ENCODE measurements around the gene ACYP2.

ACYP2 gene

GRCh38 chr2:54233832-54234649 is 118.6 kb downstream of the ACYP2 start:
- no peak overlapping the region for H3K4me3 ChIP-seq (ENCODE audit: low read depth, low read length)
- H3K4me1 ChIP-seq (ENCODE audit: control insufficient read depth, insufficient read depth, low read length): no peaks in the 10 kb centered on the region
- no peak overlapping the region for H3K27ac ChIP-seq (ENCODE audit: extremely low read depth, low read depth, low read length)
- POLR2A ChIA-PET: no interaction called here
- TF ChIP-seq ZNF292 (tag by site-specific recombination; IDR thresholded peaks at IDR 0.05; ENCODE audit: borderline replicate concordance, low read depth): no peak
- no peaks in the 10 kb centered on the region for H3K36me3 ChIP-seq (ENCODE audit: control insufficient read depth in 2 of 2, insufficient read depth in 1 of 2, low read length in 2 of 2)
- CTCF ChIA-PET: no interaction called here
- no peaks in the 10 kb centered on the region for H3K9me3 ChIP-seq (ENCODE audit: control insufficient read depth, insufficient read depth, low read depth, low read length)

GRCh38 chr2:54237428-54237827 is 122.0 kb downstream of the ACYP2 start:
- Histone ChIP-seq H3K36me3 (ENCODE audit: control insufficient read depth in 2 of 2, insufficient read depth in 1 of 2, low read length in 2 of 2) (no peaks in the 10 kb centered on the region), H3K9me3 (ENCODE audit: control insufficient read depth, insufficient read depth, low read depth, low read length) (no peaks in the 10 kb centered on the region), H3K27ac (ENCODE audit: extremely low read depth, low read depth, low read length) (no peak overlapping the region), H3K4me3 (ENCODE audit: low read depth, low read length) (no peak overlapping the region), H3K4me1 (ENCODE audit: control insufficient read depth, insufficient read depth, low read length) (no peaks in the 10 kb centered on the region)
- POLR2A ChIA-PET: no interaction called here
- CTCF ChIA-PET: interaction anchor here (0.6 to 1.1 kb wide), 3 partner anchors 31 to 271 kb away, joined by 3 to 4 read pairs (median 4); no protein-coding TSS in a partner anchor
- TF ChIP-seq ZNF692 (tag by site-specific recombination; IDR thresholded peaks at IDR 0.05) (no peak), ZBTB7A (tag by site-specific recombination; IDR thresholded peaks at IDR 0.05; ENCODE audit: low read depth) (no peak), KLF8 (tag by site-specific recombination; IDR thresholded peaks at IDR 0.05) (no peak), ZNF548 (tag by site-specific recombination; IDR thresholded peaks at IDR 0.05) (no peak), GLI2 (tag by site-specific recombination; IDR thresholded peaks at IDR 0.05; ENCODE audit: borderline replicate concordance, low read depth) (no peak), ZNF416 (tag by site-specific recombination; IDR thresholded peaks at IDR 0.05) (no peak), REST (tag by site-specific recombination; IDR thresholded peaks at IDR 0.05) (no peak), ZNF341 (tag by site-specific recombination; IDR thresholded peaks at IDR 0.05; ENCODE audit: low read depth) (no peak), PBX3 (CRISPR knock-in tag; IDR thresholded peaks at IDR 0.05) (no peak), SP3 (tag by site-specific recombination; IDR thresholded peaks at IDR 0.05) (no peak), YY2 (tag by site-specific recombination; IDR thresholded peaks at IDR 0.05) (no peak), ZNF768 (tag by site-specific recombination; IDR thresholded peaks at IDR 0.05) (no peak), ZNF777 (tag by site-specific recombination; IDR thresholded peaks at IDR 0.05; ENCODE audit: borderline replicate concordance) (no peak), ZNF132 (tag by site-specific recombination; IDR thresholded peaks at IDR 0.05; ENCODE audit: borderline replicate concordance) (no peak), ZNF560 (tag by site-specific recombination; IDR thresholded peaks at IDR 0.05; ENCODE audit: borderline replicate concordance) (no peak), PRDM2 (tag by site-specific recombination; IDR thresholded peaks at IDR 0.05; ENCODE audit: borderline replicate concordance) (no peak), ZNF10 (tag by site-specific recombination; IDR thresholded peaks at IDR 0.05) (no peak), ZNF837 (tag by site-specific recombination; IDR thresholded peaks at IDR 0.05) (no peak), ZNF433 (tag by site-specific recombination; IDR thresholded peaks at IDR 0.05; ENCODE audit: low read depth) (no peak)

Measured in HEK293 (cell line).